Ramos (cell line): ENCODE data around the gene TYMP.

Experiments used
- in situ Hi-C: fragments of 300-500 bp; cut with MboI; formaldehyde crosslinking; loops from one replicate; pipeline ENCODE4 v1.14.3; 2022; ENCODE audit warnings: low sequenced_read_pairs; ENCODE audit not compliant: unreplicated experiment

Gene TYMP

DNA sequence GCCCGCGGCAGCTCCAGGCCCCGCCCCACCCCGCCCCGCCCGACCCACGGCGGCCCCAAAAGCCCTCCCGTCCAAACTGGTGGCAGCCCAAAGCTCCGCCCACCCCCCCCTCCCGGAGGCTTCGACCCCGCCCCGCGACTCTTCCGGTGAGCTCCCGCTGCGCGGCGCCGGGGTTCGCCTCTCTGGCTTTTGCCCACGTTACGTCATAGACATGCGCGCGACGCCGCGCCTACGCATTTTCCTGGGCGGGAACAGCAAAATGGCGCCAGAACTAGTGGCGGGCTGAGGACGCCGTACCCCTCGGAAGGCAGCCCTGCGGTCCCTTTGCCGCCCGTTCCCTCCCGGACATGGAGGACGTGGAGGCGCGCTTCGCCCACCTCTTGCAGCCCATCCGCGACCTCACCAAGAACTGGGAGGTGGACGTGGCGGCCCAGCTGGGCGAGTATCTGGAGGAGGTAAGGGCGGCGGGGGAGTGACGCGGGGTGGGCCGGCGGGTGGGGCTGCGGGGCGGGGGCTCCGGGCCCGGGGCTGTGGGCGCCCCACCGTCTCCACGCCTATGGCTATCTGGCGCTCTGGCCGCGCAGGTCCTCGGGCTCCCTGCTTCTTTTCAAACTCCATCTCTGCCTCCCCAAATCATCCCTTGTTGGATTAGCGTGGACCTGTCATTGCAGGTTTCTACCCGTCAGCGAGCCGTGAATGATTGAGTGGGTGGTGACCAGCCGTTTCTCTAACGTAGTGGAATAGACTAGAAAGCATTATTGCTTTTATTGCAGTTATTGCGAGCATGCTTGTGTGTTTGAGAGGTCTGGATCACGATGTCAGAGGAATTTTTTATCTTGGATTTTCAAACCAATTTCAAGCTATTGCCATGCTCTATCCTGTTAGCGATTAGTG is 21.6 kb downstream of the TYMP start, which contains the start of gene NCAPH2:
Gene NCAPH2, plus strand, starts transcription at position 234 of the 894 bp plus-strand sequence. Its CDS starts 114 bp downstream, at position 348.
- in situ Hi-C loops: no loop called here

GRCh38 chr22:50507421-50507990 is 22.3 kb downstream of the TYMP start, which contains the start of gene LMF2:
LMF2 (minus strand) TSS chr22:50507702; CDS start chr22:50507675, 27 bp downstream.
- in situ Hi-C loops: no loop called here

- in situ Hi-C loops: no loop called here
These were observed 23.0 kb downstream of the TYMP start for GRCh38 chr22:50506611-50507420.

DNA sequence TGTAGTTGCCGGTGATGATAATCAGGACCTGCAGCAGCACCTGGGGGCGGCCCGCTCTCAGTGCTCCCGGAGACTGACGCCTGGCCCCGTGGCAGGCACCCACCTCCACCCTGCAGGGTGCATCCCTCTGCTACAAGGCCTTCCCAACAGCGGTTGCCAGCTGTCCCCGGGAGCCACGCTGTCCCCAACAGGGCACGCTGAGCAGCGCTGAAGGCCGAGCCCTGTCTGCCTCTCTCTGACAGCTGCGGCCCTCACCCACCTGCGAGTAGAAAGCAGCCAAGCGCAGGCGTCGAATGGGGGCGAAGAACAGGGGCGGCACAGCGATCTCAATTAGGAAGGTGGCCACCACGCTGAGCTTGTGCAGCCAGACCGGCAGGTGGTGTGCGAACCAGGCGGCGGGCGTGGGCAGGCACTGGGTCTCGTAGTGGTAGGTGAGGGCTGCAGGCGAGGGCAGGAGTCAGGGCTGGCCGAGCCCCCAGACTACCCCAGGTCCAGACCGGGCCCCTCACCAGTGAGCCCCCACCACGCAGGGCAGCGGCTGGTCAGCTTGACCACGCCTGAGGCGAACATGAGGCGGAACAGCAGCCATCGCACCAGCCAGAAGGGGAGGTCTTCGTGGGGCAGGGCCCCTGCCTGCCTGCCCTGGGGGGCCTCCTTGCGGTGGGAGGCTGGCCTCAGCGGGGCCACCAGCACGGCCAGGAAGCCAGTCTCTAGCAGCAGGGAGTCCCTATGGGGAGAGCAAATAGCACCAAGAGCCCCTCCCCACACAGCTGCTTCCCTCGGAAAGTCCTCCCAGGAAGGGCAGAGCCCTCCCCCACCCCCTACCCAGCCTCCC is 23.8 kb downstream of the TYMP start:
- in situ Hi-C loops: no loop called here

DNA sequence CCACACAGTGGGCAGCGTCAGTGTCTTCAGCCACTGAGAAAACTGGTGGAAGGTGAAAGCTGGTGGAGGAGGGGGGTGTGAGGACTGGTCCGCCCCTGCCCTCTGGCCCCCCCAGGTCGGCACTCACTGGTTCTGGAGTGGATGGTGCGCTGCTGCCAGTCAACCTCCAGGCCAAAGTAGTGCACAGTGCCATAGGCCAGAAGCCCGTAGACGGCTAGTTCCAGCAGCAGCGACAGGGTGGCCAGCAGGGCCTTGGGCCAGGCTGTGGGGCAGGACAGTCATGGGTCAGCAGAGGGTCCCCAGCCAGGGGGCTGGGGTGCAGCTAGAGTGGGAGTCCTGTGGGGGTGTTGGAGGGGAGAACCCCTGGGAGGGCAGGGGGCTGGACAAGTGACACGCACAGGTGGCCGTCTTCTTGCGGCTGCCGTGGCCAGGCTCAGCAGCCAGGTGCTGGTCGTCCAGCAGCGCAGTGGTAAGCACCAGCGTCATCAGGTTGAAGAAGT is 24.5 kb downstream of the TYMP start:
- in situ Hi-C loops: no loop called here

DNA sequence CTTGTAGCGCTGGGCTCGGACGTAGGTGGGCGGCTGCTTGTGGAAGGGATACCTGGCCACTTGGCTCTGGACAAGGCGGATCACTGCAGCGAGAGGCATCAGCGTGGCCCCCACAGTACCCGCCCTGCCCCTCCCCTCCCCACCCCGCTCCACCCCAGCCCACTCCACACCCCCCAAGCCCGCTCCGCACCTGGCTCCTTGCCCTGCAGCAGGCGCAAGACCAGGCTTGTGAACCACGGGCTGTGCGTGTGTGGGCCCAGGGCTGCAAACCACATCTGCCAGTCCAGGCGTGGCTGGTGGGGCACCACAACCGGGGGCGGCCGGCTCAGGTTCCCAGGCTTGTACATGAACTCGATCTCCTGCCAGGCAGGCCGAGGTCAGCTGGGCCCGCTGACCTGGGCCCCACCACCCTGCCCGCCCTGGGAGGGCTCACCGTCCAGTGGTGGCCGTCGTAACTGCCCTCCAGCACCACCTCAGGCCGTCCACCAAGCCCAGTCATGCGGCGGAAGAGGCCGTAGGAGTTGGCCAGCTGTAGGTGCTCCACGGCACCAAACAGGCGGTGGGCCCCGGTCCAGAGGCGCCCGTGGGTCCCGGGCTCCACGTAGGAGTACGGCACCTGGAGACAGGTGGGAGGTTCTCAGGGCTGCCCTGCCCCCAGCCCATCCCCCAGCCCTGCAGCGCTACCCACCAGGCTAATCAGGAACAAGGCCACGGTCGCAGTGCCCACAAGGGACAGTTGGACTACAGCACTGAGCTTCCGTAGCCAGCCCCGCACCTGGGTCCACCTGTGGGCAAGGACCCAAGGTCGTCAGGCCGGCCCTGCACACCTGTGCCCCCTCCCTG is 25.2 kb downstream of the TYMP start:
- in situ Hi-C loops: no loop called here

DNA sequence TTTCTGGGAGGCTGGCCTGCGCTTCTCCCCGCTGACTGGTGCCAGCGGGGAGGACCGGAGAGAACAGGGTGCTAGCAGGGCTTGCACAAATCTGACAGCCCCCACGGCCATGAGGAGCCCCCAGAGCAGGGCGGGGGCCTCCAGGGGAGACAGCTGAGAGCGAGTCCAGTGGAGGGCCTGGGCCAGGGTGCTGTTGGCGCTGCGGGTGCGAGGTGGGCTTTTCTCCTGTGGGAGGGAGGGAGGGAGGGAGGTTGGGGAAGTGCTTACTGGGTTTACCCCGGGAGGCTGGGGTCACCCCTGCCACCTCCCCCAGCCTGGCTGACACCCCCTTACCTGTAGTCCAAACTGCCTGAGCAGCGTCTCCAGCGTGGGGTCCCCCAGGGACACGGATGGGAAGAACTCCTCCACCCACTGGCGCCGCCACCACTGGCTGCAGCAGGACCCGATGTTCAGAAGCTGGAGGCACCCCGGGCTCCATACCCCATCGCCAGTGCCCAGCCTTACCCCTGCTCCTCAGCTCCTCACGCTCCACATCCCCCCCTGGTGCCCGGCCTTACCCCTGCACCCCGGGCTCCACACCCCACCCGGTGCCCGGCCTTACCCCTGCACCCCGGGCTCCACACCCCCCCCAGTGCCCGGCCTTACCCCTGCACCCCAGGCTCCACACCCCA is 26.2 kb downstream of the TYMP start:
- in situ Hi-C loops: no loop called here

DNA sequence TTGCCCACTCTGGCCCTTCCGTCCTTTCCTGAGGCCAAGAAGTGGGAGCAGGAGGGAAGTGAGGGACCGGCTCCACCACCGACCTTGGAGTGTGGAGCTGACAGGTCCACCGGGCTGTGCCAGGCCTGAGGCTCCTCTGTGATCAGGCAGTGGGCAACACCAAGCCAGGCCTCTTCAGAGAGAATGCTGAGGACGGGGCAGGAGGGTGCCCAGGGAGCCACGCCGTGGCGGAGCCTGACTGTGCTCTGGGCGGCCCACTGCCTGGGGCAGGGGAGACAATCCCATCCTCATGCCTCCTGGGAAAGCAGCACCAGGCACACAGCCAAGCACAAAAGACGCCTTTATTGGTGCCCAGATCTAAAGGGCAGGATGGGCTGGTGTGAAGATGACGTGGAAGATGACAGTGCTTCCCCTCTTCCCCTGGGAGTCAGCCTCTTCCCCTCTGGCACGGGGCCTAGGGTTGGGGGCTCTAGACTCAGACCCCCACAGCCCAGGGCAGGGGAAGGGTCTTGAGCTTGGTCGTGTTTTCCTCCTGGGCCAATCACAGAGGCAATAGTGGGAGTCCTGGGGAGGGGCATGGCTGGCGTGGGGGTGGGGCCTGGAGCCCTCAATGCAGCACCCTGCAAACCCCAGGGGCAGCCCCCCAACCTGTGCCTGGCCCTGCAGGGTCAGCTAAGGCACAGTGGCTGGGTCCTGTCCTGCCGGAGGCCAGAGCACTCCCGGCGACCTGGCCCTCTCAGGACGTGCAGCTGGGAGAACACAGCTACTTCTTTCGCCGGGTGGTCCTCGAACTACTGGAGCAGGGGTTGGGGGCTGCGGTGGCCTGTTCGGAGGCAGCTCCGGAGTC is 27.0 kb downstream of the TYMP start:
- in situ Hi-C loops: no loop called here

DNA sequence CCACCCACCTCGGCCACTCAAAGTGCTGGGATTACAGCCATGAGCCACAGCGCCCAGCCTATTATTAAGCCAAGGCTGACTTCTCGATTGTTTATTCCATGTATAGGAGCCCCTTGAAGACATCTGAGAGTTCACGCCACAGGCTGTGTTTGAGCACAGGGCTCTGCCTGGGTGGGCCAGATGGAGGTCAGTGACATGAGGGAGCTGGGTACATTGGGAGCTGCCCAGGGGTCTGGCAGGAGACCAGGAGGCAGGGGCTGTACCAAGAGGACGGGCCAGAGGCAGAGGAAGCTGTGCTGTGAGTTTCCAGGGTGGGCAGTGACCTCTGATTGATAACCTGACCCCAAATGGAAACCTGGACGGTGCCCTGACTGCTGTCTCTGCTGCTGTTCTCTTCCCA is 27.7 kb downstream of the TYMP start:
- in situ Hi-C loops: no loop called here

GRCh38 chr22:50500452-50500851 is 29.4 kb downstream of the TYMP start:
- in situ Hi-C loops: no loop called here

DNA sequence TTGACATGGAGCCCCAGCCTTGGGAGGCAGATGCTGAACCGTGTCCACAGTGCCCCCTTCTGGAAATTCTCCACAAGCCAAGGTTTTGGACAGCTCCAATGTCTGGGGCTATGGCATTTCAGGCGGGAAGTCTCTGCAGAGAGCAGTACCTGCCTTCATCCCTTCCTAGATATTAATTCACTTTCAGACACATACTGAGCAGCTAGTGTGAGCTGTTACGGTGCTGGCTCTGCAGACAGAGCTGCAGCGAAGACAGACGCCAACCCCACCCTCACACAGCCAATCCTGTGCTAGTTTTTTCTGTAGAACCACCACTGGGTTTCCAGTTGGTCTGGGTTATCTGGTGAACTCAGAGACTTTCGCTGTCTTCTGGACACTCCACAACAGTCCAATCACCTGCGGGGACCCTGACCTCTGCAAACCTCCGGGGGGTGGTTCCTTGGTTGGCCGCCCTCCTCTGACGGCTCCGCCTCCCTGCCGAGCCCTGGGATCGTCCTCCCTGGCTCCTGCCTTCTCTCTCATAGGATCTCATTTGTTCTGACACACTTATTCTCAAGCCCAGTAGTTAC is 31.4 kb downstream of the TYMP start:
- in situ Hi-C loops: no loop called here

- in situ Hi-C loops: no loop called here
These were observed 32.7 kb downstream of the TYMP start for GRCh38 chr22:50497093-50497492.

- in situ Hi-C loops: no loop called here
These were observed 39.1 kb downstream of the TYMP start for GRCh38 chr22:50490531-50491308.

DNA sequence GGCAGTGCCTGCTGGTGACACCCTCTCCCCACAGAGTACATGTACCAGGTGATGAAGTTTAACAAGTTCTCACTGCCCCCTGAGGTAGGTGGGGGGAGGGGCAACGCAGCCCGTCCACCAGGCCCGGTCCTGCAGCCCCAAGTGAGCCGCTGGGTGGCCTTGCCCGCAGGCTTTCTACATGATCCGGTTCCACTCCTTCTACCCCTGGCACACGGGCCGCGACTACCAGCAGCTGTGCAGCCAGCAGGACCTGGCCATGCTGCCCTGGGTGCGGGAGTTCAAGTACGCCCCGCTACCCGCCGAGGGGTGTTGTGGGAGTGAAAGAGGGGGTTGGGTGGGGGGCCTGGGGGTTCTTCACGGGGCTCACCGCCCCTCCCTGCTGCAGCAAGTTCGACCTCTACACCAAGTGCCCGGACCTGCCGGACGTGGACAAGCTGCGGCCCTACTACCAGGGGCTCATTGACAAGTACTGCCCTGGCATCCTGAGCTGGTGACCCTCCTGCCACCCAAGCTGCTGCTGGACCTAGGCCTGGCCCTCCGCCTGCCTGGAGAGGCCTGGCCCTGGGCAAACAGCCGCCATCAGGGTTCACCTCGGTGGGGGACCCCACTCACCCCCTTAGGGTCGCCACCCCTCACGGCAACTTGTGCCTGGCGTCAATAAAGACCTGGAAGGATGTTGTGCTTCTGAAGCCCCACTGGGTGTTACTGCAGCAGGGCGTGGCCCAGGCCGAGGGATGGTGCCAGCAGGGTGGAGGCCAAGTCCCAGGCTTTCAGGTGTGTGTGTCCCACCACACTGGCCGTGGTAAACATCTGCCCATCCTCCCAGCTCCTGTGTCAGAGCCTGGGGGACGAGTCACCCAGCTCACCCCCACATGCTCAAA is 40.2 kb downstream of the TYMP start:
- in situ Hi-C loops: no loop called here

GRCh38 chr22:50488886-50489285 is 40.9 kb downstream of the TYMP start:
- in situ Hi-C loops: no loop called here
